OCI-LY7 (cell line): ENCODE data around the gene KIFC3.

Experiments used
- EZH2phosphoT487 ChIP-seq: fragments of 200-600 bp; sonication (generic); IDR thresholded peaks from 2 replicates; pipeline ENCODE4 v1.6.1; 2018; ENCODE audit warnings: low read depth, borderline replicate concordance, mild to moderate bottlenecking, mixed run types, antibody characterized with exemption, low read length, moderate library complexity, mixed read lengths
- TF ChIP-seq, protein P1 (sequence below): fragments of 200-600 bp; sonication (generic); conservative IDR thresholded peaks from 2 replicates; pipeline ENCODE4 v1.5.1; 2014; ENCODE audit warnings: mild to moderate bottlenecking, antibody characterized with exemption, low read length, moderate library complexity, mixed read lengths

DNA sequence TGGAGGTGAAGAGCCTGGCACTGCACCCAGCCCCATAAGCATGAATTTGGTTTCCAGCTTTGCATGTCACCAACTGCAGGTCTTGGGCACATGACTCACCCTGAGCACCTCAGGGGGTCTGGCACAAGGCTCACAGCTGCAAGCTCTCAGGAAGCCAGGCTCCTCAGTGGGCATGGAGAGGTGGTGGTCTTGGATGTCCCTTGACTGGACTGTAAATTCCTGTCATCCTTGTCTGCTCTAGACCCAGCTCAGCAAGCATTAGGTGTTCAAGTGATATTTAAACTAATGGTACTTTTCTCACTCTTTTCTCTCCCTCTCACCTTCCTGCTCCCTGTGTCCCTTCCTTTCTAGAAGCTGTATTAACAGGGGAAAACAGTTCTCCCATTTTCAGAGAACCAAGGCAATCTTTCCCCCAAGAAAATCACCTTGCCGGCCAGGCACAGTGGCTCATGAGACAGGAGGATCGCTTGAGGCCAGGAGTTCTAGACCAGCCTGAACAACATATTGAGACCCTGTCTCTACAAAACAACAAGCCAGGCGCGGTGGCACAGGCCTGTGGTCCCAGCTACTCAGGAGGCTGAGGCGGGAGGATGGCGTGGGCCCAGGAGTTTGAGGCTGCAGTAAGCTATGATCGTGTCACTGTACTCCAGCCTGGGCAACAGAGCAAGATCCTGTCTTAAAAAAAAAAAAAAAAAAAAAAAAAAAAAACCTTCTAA, 5.1 kb upstream of the KIFC3 start:
- TF ChIP-seq, protein P1, sequence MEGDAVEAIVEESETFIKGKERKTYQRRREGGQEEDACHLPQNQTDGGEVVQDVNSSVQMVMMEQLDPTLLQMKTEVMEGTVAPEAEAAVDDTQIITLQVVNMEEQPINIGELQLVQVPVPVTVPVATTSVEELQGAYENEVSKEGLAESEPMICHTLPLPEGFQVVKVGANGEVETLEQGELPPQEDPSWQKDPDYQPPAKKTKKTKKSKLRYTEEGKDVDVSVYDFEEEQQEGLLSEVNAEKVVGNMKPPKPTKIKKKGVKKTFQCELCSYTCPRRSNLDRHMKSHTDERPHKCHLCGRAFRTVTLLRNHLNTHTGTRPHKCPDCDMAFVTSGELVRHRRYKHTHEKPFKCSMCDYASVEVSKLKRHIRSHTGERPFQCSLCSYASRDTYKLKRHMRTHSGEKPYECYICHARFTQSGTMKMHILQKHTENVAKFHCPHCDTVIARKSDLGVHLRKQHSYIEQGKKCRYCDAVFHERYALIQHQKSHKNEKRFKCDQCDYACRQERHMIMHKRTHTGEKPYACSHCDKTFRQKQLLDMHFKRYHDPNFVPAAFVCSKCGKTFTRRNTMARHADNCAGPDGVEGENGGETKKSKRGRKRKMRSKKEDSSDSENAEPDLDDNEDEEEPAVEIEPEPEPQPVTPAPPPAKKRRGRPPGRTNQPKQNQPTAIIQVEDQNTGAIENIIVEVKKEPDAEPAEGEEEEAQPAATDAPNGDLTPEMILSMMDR = no peak
- TF ChIP-seq EZH2phosphoT487 = no peak
